HG03135 (cell line): Measurements from ENCODE around the gene LANCL2.
"Not testable (repeated sequence)": the region's sequence is repeated elsewhere in the genome, so short reads cannot be mapped to it uniquely, and the experiment has no call there.

ENCODE experiments used
- ATAC-seq: cut with Tn5 transposase; IDR thresholded peaks from one replicate; pipeline ENCODE4 v1.9.1; 2021; ENCODE audit warnings: mild to moderate bottlenecking, moderate library complexity; ENCODE audit not compliant: unreplicated experiment

The LANCL2 gene

GRCh38 chr7:55468495-55468894 is 103.4 kb downstream of the LANCL2 start:
- no peak for ATAC-seq

GRCh38 chr7:55469271-55469681 is 104.1 kb downstream of the LANCL2 start:
- no peak for ATAC-seq

- ATAC-seq, result no peak
Measured at GRCh38 chr7:55469721-55470120, 104.6 kb downstream of the LANCL2 start.

GRCh38 chr7:55470261-55470660 is 105.1 kb downstream of the LANCL2 start:
- no peak for ATAC-seq

GRCh38 chr7:55471594-55471993 is 106.5 kb downstream of the LANCL2 start:
- ATAC-seq, result not testable (repeated sequence)

- not testable (repeated sequence) for ATAC-seq
Measured at GRCh38 chr7:55472406-55472805, 107.3 kb downstream of the LANCL2 start.

- no peak for ATAC-seq
Measured at GRCh38 chr7:55472928-55473725, 108.0 kb downstream of the LANCL2 start.

- no peak for ATAC-seq
Measured at GRCh38 chr7:55473932-55474331, 108.8 kb downstream of the LANCL2 start.

GRCh38 chr7:55474944-55475854 is 110.1 kb downstream of the LANCL2 start:
- no peak for ATAC-seq

- no peak for ATAC-seq
Measured at GRCh38 chr7:55475855-55476803, 111.0 kb downstream of the LANCL2 start.

- no peak for ATAC-seq
Measured at GRCh38 chr7:55476852-55477780, 112.0 kb downstream of the LANCL2 start.

- no peak for ATAC-seq
Measured at GRCh38 chr7:55477781-55478374, 112.7 kb downstream of the LANCL2 start.

GRCh38 chr7:55478700-55479099 is 113.6 kb downstream of the LANCL2 start:
- ATAC-seq, result no peak

- ATAC-seq, result no peak
Measured at GRCh38 chr7:55481155-55481554, 116.0 kb downstream of the LANCL2 start.

GRCh38 chr7:55483046-55483445 is 117.9 kb downstream of the LANCL2 start:
- no peak for ATAC-seq
